K562 (cell line): ENCODE results near the gene GPR32. TPM values are rescaled to one million over a fixed set of nuclear protein-coding genes. Genes with fewer than 3 reads are reported as not detected.
A peak's percentile ranks its signal among the peaks of the same experiment; 100 is the strongest.

Experiments used
- ATAC-seq: fragments of 200-7000 bp; cut with Tn5 transposase; 3 replicates; pipeline ENCODE4 v1.9.1; 2020; ENCODE audit warnings: moderate library complexity
- BruUV-seq: library from RNA; stranded (reverse); fragments of 400-500 nt; replicated peaks from 2 replicates; lab custom pipeline; 2021; lab: Mats Ljungman, UMichigan
- CTCF ChIA-PET: fragments of 300-600 bp; formaldehyde crosslinking; extraction: SDS; loops from one replicate; lab custom pipeline; 2021; ENCODE audit warnings: low intra/inter-chr PET ratio; lab: Yijun Ruan, JAX
- POLR2A ChIA-PET: fragments of 300-600, 350-650 bp; sonication (Branson Sonifier 250); formaldehyde crosslinking; extraction: SDS; loops from one replicate; lab custom pipeline; 2021; ENCODE audit warnings: antibody characterized with exemption, inconsistent platforms; lab: Yijun Ruan, JAX
- DNase-seq, 4 experiments: peaks; one replicate each; pipeline versions ENCODE4 v3.0.0 to v3.0.0-alpha.2; 2011 to 2018; ENCODE audit warnings: low spot score in 3 of 4, mixed read lengths in 3 of 4; ENCODE audit errors: extremely low read depth in 1 of 4
- FAIRE-seq: peaks from 2 replicates; lab custom pipeline; 2011; peaks lifted over from hg19 to GRCh38; lab: Jason Lieb, UNC
- H2AFZ ChIP-seq: 2 replicates; pipeline ENCODE4 v1.6.0; 2011; ENCODE audit warnings: low read depth, low read length, control low read depth, inconsistent platforms
- H3K27ac ChIP-seq: fragments of 200-600 bp; 3 replicates; pipeline ENCODE4 v1.8.0; 2011; ENCODE audit warnings: low read depth, mild to moderate bottlenecking, control low read depth, inconsistent platforms, low read length, moderate library complexity, mixed read lengths; ENCODE audit errors: extremely low read depth
- H3K27me3 ChIP-seq, 2 experiments: fragments of 300-600 bp in 1 of 2; 2 replicates in 1 of 2; 3 replicates in 1 of 2; pipeline versions ENCODE4 v1.6.0 to v1.8.0; 2011; ENCODE audit warnings: inconsistent platforms in 2 of 2, low read length in 2 of 2, mild to moderate bottlenecking in 1 of 2, mixed read lengths in 1 of 2, moderate library complexity in 1 of 2; ENCODE audit not compliant: control insufficient read depth in 2 of 2, insufficient read depth in 2 of 2
- H3K36me3 ChIP-seq: fragments of 300-600 bp; 3 replicates; pipeline ENCODE4 v1.8.0; 2011; ENCODE audit warnings: mild to moderate bottlenecking, low read length, inconsistent platforms; ENCODE audit not compliant: control insufficient read depth, insufficient read depth
- H3K4me1 ChIP-seq, 2 experiments: fragments of 200-600 bp in 1 of 2; replicated peaks in 1 of 2; 2 replicates in 1 of 2; 3 replicates in 1 of 2; pipeline versions ENCODE4 v1.5.1 to v1.8.0; 2011; ENCODE audit warnings: inconsistent platforms in 2 of 2, low read length in 2 of 2, mild to moderate bottlenecking in 1 of 2, mixed read lengths in 1 of 2, moderate library complexity in 1 of 2; ENCODE audit not compliant: control insufficient read depth in 2 of 2, insufficient read depth in 2 of 2
- H3K4me2 ChIP-seq: 2 replicates; pipeline ENCODE4 v1.6.1; 2011; ENCODE audit warnings: low read length, control low read depth, inconsistent platforms, mixed read lengths; ENCODE audit not compliant: insufficient read depth
- H3K4me3 ChIP-seq: fragments of 200-600 bp; sonication (generic), shearing (Covaris generic); 2 replicates; pipeline ENCODE4 v1.5.1; 2016; ENCODE audit warnings: control low read depth, inconsistent platforms
- H3K79me2 ChIP-seq: fragments of 200-600 bp; 3 replicates; pipeline ENCODE4 v1.8.0; 2011; ENCODE audit warnings: low read length, inconsistent platforms; ENCODE audit not compliant: control insufficient read depth, insufficient read depth
- H3K9ac ChIP-seq, 2 experiments: 2 replicates each; pipeline versions ENCODE4 v1.6.0 to v1.6.1; 2011; ENCODE audit warnings: low read depth in 2 of 2, low read length in 2 of 2, control low read depth in 1 of 2, inconsistent platforms in 1 of 2, mild to moderate bottlenecking in 1 of 2, mixed read lengths in 1 of 2; ENCODE audit not compliant: insufficient read depth in 1 of 2
- H3K9me1 ChIP-seq: one replicate; pipeline ENCODE4 v1.6.0; 2011; ENCODE audit warnings: inconsistent platforms, mild to moderate bottlenecking, low read length, moderate library complexity; ENCODE audit not compliant: control insufficient read depth, insufficient read depth
- H3K9me3 ChIP-seq: replicated peaks from 2 replicates; pipeline ENCODE4 v1.5.1; 2011; ENCODE audit warnings: low read depth, low read length, inconsistent platforms; ENCODE audit not compliant: control insufficient read depth, insufficient read depth
- H4K20me1 ChIP-seq: replicated peaks from 2 replicates; pipeline ENCODE4 v1.6.1; 2011; ENCODE audit warnings: low read length, inconsistent platforms, mixed read lengths; ENCODE audit not compliant: control insufficient read depth, insufficient read depth
- POLR2G ChIP-seq: fragments of 200-400 bp; formaldehyde crosslinking; IDR thresholded peaks from 2 replicates; pipeline ENCODE4 v1.6.1; 2017; ENCODE audit warnings: low read depth, mild to moderate bottlenecking, antibody characterized with exemption, low read length, moderate library complexity
- WGBS: fragments of 100-300 bp; shearing (Covaris generic); methylation state at CpG from one replicate; pipeline ENCODE4 v1.1.6; 2016; ENCODE audit warnings: low coverage, mixed read lengths; ENCODE audit not compliant: insufficient coverage; ENCODE audit errors: missing lambda C conversion rate; 5-methylcytosine and 5-hydroxymethylcytosine counted together
- in situ Hi-C: fragments of 300-500 bp; cut with MboI; formaldehyde crosslinking; loops from 4 replicates; pipeline ENCODE4 v1.15.0; 2018; ENCODE audit warnings: inconsistent platforms, mixed read lengths
- intact Hi-C: fragments of 100-400 bp; cut with micrococcal nuclease; formaldehyde crosslinking; loops from 2 replicates; pipeline ENCODE4 v1.14.2; 2022
- polyA plus RNA-seq, 8 experiments: library from polyadenylated mRNA; depleted of rRNA in 4 of 8; stranded (reverse) in 5 of 8; unstranded in 3 of 8; fragments of >200 nt; fragmentation: Nextera tagmentation in 2 of 8; fragmentation: Illumina TruSeq in 1 of 8; extraction: Ambion mirVana in 2 of 8; extraction: Trizol in 1 of 8; gene quantifications; 2 replicates each; pipeline versions ENCODE4 v1.2.1 to v1.2.3, GENCODE V29; 2011 to 2014; ENCODE audit warnings: inconsistent platforms in 1 of 8, missing spikeins in 1 of 8
- total RNA-seq, 7 experiments: library from RNA; depleted of rRNA in 6 of 7; stranded (reverse); fragments of >200 nt in 6 of 7; fragmentation: Illumina TruSeq in 2 of 7; extraction: Trizol in 2 of 7; gene quantifications; 2 replicates each; pipeline versions ENCODE4 v1.2.1 to v1.2.3, GENCODE V29; 2011 to 2021; ENCODE audit warnings: low replicate concordance in 1 of 7
- TF ChIP-seq, protein P1 (sequence below): sonication (generic); formaldehyde crosslinking; IDR thresholded peaks from 2 replicates; pipeline ENCODE4 v1.8.0; 2022; ENCODE audit warnings: missing genetic modification reagents, mild to moderate bottlenecking, moderate library complexity, borderline replicate concordance
- TF ChIP-seq, protein P2 (sequence below): fragments of 250-450 bp; sonication (Bioruptor Pico); IDR thresholded peaks from 2 replicates; pipeline ENCODE4 v1.8.0; 2022; ENCODE audit warnings: inconsistent platforms

Gene GPR32
- total and polyA plus RNA-seq, 9 of the 15 experiments (the other 6 are each of a cell fraction or from before 2014, with no cell fraction given): not detected

DNA sequence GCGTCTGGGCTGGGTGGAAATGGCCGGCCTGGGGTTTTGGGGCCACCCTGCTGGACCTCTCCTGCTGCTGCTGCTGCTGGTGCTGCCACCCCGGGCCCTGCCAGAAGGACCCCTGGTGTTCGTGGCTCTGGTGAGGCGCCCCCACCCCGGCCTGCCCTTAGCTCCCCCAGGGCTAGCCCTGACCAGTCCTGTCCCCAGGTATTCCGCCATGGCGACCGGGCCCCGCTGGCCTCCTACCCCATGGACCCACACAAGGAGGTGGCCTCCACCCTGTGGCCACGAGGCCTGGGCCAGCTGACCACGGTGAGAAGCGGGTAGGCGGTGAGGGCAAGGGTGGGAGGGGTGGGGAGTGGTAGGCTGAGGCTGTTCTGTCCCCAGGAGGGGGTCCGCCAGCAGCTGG is 20.1 kb downstream of the GPR32 start, which contains the start of gene ACP4:
Gene ACP4, plus strand, starts transcription at position 20 of the 400 bp plus-strand sequence. Its CDS starts 0 bp downstream, at position 20.
- Histone ChIP-seq H3K27ac (no peak within 1 kb of the TSS), H3K36me3 (peaks cover 3% of the 10 kb centered on the region; the same call in 1 of the 3 replicates), H3K9me3 (no peaks in the 10 kb centered on the region), H3K9me1 (peaks cover 2% of the 10 kb centered on the region), H3K4me2 (no peak within 1 kb of the TSS), H3K9ac (peak within 1 kb of the TSS in 1 of 2 experiments; percentile 21; a peak in 1 of 4 replicates), H3K4me1 (peaks cover 7 to 33% of the 10 kb centered on the region in 2 experiments; a peak in 4 of 5 replicates), H3K4me3 (no peak within 1 kb of the TSS), H3K27me3 (no peaks in the 10 kb centered on the region), H2AFZ (no peak within 1 kb of the TSS), H3K79me2 (no peaks in the 10 kb centered on the region), H4K20me1 (peaks cover 5% of the 10 kb centered on the region)
- 75% methylated on average over 13 of the region's 15 CpGs for WGBS
- ATAC-seq (no peak), FAIRE-seq (no peak), DNase-seq (no peak)
- TF ChIP-seq, protein P1, sequence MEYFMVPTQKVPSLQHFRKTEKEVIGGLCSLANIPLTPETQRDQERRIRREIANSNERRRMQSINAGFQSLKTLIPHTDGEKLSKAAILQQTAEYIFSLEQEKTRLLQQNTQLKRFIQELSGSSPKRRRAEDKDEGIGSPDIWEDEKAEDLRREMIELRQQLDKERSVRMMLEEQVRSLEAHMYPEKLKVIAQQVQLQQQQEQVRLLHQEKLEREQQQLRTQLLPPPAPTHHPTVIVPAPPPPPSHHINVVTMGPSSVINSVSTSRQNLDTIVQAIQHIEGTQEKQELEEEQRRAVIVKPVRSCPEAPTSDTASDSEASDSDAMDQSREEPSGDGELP (CRISPR knock-in tag): 0 out of 2 replicates have a peak, but pooled peaks have one; percentile 23
- TF ChIP-seq, protein P2, sequence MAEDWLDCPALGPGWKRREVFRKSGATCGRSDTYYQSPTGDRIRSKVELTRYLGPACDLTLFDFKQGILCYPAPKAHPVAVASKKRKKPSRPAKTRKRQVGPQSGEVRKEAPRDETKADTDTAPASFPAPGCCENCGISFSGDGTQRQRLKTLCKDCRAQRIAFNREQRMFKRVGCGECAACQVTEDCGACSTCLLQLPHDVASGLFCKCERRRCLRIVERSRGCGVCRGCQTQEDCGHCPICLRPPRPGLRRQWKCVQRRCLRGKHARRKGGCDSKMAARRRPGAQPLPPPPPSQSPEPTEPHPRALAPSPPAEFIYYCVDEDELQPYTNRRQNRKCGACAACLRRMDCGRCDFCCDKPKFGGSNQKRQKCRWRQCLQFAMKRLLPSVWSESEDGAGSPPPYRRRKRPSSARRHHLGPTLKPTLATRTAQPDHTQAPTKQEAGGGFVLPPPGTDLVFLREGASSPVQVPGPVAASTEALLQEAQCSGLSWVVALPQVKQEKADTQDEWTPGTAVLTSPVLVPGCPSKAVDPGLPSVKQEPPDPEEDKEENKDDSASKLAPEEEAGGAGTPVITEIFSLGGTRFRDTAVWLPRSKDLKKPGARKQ (CRISPR knock-in tag): no peak
- peak; percentile 70 for TF ChIP-seq POLR2G
- no TSS peak for BruUV-seq
- ChIA-PET POLR2A (interaction anchor here (0.6 to 0.9 kb wide), 3 partner anchors 12 to 1926 kb away, joined by 3 read pairs; no protein-coding TSS in a partner anchor), CTCF (no interaction called here)
- in situ Hi-C loops: loop anchor here (5.0 kb wide), 2 partner anchors 82 to 127 kb away; partner anchors contain the start of gene KLK2
- intact Hi-C loops: no loop called here
